ENCODE data around the gene ADGRG2. TPM values are rescaled to one million over a fixed set of nuclear protein-coding genes. Genes with fewer than 3 reads are reported as not detected.

Gene ADGRG2
- total RNA-seq, 1 experiment from 2014 or later = 34.1 TPM

- no peak for DNase-seq (ENCODE audit: low read depth)
- in situ Hi-C loops (cut with HindIII; ENCODE audit: low pct_unique_long_range_greater_than_20kb, low sequenced_read_pairs) = no loop called here
Observed at GRCh38 chrX:18941896-18942295, 180.4 kb downstream of the ADGRG2 start.

Other genes starting within 250 kb of the ADGRG2 start
- gene PHKA2, start 138.4 kb downstream of the ADGRG2 start, total RNA-seq (2014; rRNA removed; shearing (Covaris generic); ENCODE audit: low replicate concordance) = 8.0 and 16.9 TPM in 2 replicates
- gene PDHA1, start 221.5 kb upstream of the ADGRG2 start, total RNA-seq (2014; rRNA removed; shearing (Covaris generic); ENCODE audit: low replicate concordance) = 126 and 191 TPM in 2 replicates